GM21360 (cell line): ENCODE results near the gene ANXA10.

ENCODE experiments used
- ATAC-seq: cut with Tn5 transposase; IDR thresholded peaks from one replicate; pipeline ENCODE4 v1.9.1; 2021; ENCODE audit warnings: mild to moderate bottlenecking, moderate library complexity; ENCODE audit not compliant: unreplicated experiment

The ANXA10 gene

GRCh38 chr4:168220893-168221292, 128.6 kb downstream of the ANXA10 start:
- no peak for ATAC-seq

DNA sequence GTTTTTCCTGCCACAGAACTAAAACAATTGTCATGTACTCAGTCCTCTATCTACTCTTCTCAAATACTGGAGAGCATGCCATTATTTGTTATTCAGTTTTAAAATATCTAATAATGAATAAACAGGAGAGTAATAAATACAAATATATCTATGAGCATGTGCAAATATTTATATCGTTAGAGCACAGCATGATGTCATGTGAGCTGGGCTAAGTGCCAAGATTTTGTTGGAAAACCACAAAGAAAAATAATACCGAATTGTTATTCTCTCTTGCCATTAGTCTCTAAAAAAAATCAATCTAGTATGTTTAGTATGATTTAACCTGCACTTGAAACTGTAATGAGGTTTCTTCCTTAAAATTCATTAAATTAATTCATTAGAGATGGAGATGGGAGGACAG, 129.0 kb downstream of the ANXA10 start:
- no peak for ATAC-seq
